ENCODE results near the gene ZNF519. TPM values are rescaled to one million over a fixed set of nuclear protein-coding genes. Genes with fewer than 3 reads are reported as not detected.

Gene ZNF519
- total RNA-seq, 4 donors from 2014 or later = 4.0 to 16.3 (median 5.1) TPM

- Histone ChIP-seq H3K4me1 (no peaks in the 10 kb centered on the region), H3K27ac (no peak overlapping the region), H3K27me3 (no peaks in the 10 kb centered on the region), H3K4me3 (no peak overlapping the region), H3K36me3 (peaks cover 0 to 4% of the 10 kb centered on the region in 2 donors), H3K9me3 (no peaks in the 10 kb centered on the region)
- TF ChIP-seq CTCF (IDR thresholded peaks at IDR 0.05) = no peak
- TF ChIP-seq POLR2A (IDR thresholded peaks at IDR 0.05) = no peak
- TF ChIP-seq EP300 (IDR thresholded peaks at IDR 0.05) = no peak
- TF ChIP-seq POLR2AphosphoS5 (IDR thresholded peaks at IDR 0.05) = no peak
- ATAC-seq = no peak
- WGBS, 2 donors (ENCODE audit: low coverage in 1 of 2) = 17% methylated on average over 1 of the region's 2 CpGs; no CpG with 5 or more reads in 1 of the 2 donors
Observed at GRCh38 chr18:14124689-14125088, 7.5 kb downstream of the ZNF519 start.

- TF ChIP-seq POLR2AphosphoS5 (IDR thresholded peaks at IDR 0.05) (no peak), EP300 (IDR thresholded peaks at IDR 0.05) (no peak), CTCF (IDR thresholded peaks at IDR 0.05) (no peak), POLR2A (IDR thresholded peaks at IDR 0.05) (no peak)
- Histone ChIP-seq H3K9me3 (no peaks in the 10 kb centered on the region), H3K36me3 (peaks cover 0 to 4% of the 10 kb centered on the region in 2 donors), H3K27me3 (no peaks in the 10 kb centered on the region), H3K27ac (no peak overlapping the region), H3K4me1 (no peaks in the 10 kb centered on the region), H3K4me3 (no peak overlapping the region)
- no peak for ATAC-seq
- WGBS, 2 donors (ENCODE audit: low coverage in 1 of 2) = 88 to 91% methylated on average over 2 of the region's 2 CpGs
Observed at GRCh38 chr18:14122097-14122496, 10.1 kb downstream of the ZNF519 start.

GRCh38 chr18:14120926-14121325 lies 11.3 kb downstream of the ZNF519 start:
- no peak for TF ChIP-seq EP300 (IDR thresholded peaks at IDR 0.05)
- no peak for TF ChIP-seq CTCF (IDR thresholded peaks at IDR 0.05)
- TF ChIP-seq POLR2A (IDR thresholded peaks at IDR 0.05) = no peak
- TF ChIP-seq POLR2AphosphoS5 (IDR thresholded peaks at IDR 0.05) = no peak
- Histone ChIP-seq H3K27ac (no peak overlapping the region), H3K4me1 (no peaks in the 10 kb centered on the region), H3K27me3 (no peaks in the 10 kb centered on the region), H3K36me3 (peaks cover 0 to 9% of the 10 kb centered on the region in 2 donors), H3K4me3 (no peak overlapping the region), H3K9me3 (peaks cover 0 to 8% (median 0%) of the 10 kb centered on the region in 3 donors)
- ATAC-seq = no peak

- H3K4me1 ChIP-seq = no peaks in the 10 kb centered on the region
- ATAC-seq = no peak
- no peaks in the 10 kb centered on the region for H3K27me3 ChIP-seq
- H3K9me3 ChIP-seq = peaks cover 0 to 22% (median 0%) of the 10 kb centered on the region in 3 donors
- 73 to 93% methylated on average over 2 of the region's 2 CpGs for WGBS, 2 donors (ENCODE audit: low coverage in 1 of 2)
- no peak overlapping the region for H3K4me3 ChIP-seq
- H3K27ac ChIP-seq = no peak overlapping the region
- TF ChIP-seq POLR2A (IDR thresholded peaks at IDR 0.05) (no peak), CTCF (IDR thresholded peaks at IDR 0.05) (no peak), EP300 (IDR thresholded peaks at IDR 0.05) (no peak), POLR2AphosphoS5 (IDR thresholded peaks at IDR 0.05) (no peak)
- peaks cover 0 to 4% of the 10 kb centered on the region in 2 donors for H3K36me3 ChIP-seq
Observed at GRCh38 chr18:14117606-14118005, 14.6 kb downstream of the ZNF519 start.

GRCh38 chr18:14106906-14107305 lies 25.3 kb downstream of the ZNF519 start:
- no peak overlapping the region for H3K4me3 ChIP-seq
- 100% methylated on average over 1 of the region's 3 CpGs; no CpG with 5 or more reads in 1 of the 2 donors for WGBS, 2 donors (ENCODE audit: low coverage in 1 of 2)
- no peak for ATAC-seq
- H3K27ac ChIP-seq = no peak overlapping the region
- H3K36me3 ChIP-seq = peaks cover 0 to 18% of the 10 kb centered on the region in 2 donors
- H3K27me3 ChIP-seq = no peaks in the 10 kb centered on the region
- peaks cover 0 to 11% (median 0%) of the 10 kb centered on the region in 3 donors for H3K9me3 ChIP-seq
- no peaks in the 10 kb centered on the region for H3K4me1 ChIP-seq
- TF ChIP-seq CTCF (IDR thresholded peaks at IDR 0.05) (no peak), POLR2A (IDR thresholded peaks at IDR 0.05) (no peak), POLR2AphosphoS5 (IDR thresholded peaks at IDR 0.05) (no peak), EP300 (IDR thresholded peaks at IDR 0.05) (no peak)
